GM19099 (cell line): Measurements from ENCODE around the gene GRM5.

Experiments
- POLR2A ChIP-seq: IDR thresholded peaks from 3 replicates; pipeline ENCODE4 v1.6.1; 2011; ENCODE audit warnings: low read depth; ENCODE audit not compliant: insufficient read length; ENCODE audit errors: extremely low read depth

Gene GRM5

DNA sequence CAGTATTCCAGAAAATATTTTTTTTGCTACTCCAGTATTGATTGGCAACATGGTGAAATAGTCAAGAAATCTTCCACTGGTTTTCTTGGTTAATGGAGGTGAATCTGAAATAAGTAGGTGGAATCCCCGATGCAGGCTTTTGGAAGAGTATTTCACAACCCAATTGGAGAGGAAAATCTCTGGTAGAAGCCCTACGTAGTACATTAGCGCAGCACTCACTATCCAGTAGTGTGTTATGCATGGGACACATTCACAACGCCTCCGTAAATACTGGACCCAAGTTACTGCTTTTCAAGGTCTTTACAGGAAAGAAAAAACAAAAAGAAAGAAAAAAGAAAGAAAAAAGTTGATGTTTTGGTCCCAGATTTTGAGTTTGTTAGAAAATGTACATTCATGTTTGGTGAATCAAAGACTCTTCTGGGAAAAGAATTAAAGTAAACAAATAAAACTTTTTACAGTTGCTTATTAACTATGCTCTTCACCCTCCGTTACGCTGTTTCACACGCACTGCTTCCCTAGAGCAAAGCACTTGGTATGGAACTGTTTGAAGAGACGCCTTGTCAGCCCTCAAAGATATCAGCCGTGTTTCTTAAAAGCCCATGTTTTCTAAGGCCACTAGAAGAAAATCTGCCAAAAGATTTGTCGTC is 557.9 kb downstream of the GRM5 start:
- TF ChIP-seq POLR2A: no peak

DNA sequence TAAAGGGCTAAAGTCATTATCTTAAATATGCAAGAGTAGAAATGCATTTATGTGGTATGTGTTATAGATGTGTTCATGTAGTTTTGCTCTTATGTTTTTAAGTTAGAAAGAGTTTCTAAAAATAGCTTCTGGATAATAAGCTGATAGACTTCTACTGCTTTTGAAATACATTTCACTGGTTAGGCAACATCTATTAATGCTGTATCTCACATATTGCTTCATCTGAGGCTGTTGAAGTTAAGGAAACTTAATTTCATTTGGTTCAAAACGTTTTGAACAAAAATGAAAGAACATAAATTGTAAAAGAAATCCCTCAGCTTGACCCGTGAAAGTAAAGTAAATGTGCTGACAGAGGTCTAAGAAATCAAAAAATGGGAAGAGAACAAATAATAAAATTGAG is 564.2 kb downstream of the GRM5 start:
- no peak for TF ChIP-seq POLR2A

DNA sequence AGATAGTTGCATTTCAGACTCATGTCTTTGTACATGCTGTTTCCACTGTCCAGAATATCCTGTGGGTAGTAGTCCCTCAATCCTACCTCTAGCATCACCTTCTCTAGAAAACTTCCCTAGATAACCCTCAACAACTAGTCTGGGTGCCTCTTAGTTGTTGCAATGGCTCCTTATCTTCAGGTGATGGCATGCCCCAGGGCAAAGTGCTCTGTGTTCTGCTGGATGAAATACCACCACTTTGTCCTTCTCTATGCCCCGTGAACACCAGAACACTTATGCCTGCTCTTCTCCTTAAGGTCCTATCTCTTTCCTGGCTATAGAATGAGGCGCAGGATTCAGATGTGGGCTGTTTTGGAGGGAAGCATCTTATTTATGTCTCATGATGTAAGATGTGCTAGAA is 569.9 kb downstream of the GRM5 start:
- no peak for TF ChIP-seq POLR2A

DNA sequence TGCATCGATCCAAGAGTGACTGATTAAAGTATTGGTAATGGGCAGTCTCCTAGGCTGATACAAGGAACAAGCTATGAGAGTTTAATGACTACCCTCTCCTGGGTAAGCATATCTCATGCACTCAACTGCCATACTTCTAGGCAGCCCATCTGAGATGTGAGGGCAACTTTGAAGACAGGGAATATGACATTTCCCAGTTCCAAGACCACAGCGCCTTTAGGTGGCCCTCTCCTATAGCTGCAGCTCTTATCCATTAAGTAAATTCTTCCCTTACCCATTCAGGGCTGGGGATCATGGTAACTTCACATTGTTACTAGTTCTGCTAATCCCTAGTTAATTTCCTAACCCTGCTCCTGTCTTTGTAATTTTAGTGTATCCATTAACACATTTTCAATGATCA is 570.9 kb downstream of the GRM5 start:
- TF ChIP-seq POLR2A: no peak

DNA sequence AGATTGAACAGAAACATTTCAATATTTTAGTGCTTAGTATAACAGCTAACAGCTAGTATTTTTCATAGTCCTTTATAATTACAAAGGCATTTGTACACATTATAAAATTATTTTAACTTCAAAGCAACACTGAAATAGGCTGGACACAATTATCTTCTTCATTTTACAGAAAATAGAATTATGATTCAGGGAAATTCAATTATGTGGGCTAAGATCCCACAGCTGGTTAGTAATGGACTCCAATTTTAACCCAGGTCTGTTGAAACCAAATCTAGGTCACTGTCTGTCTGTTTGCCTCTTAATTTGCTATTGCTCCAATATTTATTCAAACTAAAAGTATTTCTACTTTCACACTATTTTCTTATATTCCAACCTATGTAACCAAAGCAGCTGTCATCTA is 574.1 kb downstream of the GRM5 start:
- TF ChIP-seq POLR2A: no peak

DNA sequence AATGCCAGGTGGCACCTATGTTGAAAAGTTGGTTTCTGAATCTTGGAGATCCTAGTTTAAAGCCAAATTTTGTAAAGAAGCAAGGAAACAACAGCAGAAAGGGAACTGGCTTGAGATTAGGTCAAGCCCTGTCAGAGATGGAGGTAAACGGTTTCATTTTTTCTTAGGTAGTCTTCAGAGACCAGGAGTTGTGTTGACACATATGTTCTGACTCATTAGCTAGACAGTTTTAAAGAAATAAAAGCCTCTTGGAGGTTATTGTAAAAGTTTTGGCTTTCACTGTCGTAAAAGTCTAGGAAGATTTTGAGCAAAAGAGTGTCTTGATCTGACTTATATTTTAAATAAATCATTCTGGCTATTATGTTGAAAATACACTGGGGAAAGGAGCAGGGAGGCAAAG is 576.8 kb downstream of the GRM5 start:
- no peak for TF ChIP-seq POLR2A

DNA sequence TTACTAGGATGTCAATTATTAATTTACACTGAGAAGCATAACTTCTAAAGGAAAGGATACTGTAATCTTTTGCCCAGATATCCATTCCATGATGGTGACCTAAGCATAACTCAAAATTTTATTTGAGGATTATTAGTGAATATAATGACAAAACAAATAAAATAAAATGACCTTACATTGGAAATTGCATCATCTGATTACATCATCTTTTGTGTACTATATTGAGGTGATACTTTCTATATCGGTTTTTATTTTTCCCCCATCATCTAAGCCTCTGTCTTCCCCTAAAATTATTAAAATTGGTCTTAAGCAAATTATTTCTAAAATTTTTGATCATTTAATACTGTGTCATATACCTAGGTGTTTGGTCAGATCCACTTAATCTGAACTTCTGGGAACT is 578.1 kb downstream of the GRM5 start:
- TF ChIP-seq POLR2A: no peak

DNA sequence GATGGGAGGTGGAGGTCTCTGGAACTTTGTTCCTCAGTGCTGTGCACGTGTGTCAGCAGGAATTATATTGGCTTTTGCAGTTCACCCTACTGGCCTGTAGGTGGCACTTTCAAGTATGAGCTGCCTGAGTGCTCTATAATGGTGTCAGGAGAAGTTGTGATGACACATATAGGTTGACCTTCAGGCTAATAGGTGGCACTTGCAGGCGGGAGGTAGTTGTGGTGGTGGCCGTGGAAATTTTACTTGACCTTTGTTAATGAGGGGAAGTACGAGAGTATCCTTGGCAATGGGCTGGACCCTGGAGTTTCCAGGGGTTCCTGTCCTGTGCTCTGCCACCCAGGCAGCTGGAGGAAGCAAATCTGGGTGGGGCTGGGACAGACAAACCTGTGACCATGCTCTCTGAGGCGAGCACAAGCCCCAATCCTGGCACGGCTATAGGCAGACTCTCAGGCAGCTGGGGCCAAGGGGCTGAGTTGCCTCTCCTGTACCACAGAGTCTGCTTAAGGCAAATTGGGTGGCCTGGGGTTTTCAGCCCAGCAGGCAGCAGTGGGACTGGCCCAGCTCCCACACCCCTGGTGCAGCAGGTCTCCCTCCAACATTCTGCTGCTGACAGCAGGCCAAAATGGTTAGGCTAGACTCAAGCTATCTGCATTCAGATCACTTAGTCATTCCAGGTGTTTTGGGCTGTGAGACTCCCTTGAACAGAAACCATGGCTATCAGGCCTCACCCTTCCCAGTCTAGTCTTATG is 580.7 kb downstream of the GRM5 start:
- TF ChIP-seq POLR2A: no peak

DNA sequence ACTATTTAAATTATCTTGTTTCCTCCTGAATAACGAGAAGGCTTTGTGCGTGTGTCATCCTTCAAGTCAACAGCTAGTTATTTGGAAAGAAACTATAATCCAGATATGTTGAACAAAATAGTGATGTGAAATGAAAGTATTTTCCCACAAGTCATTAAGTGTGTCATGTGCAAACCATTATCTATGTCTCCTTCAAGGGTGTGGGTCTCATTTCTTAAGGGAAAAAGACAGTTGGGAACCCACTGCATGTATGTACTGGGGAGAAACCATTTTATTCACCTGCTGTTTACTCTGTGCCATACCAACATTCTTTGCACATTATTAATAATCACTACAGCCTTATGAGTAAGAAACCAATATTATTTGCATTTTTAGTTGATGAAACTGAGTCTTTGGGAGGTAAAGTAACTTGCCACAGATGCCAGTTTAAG is 582.9 kb downstream of the GRM5 start:
- TF ChIP-seq POLR2A: no peak

DNA sequence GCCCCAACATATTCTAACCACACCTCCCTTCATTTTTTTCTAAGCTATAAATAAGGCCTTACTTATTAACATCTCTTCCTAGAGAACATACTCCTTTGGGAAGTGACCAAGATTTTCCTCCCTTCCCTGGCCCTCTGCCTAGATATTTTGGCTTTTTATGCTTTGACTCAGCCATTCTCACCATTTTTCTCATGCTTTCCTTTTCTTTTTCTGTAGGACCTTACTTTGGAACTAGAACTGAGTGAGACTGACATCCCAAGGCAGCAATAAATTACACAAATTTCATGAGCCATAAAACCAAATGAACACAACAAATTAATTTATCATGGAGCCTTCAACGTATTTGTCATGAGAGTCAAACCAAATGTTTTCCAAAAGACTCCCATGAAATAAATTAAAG is 585.6 kb downstream of the GRM5 start:
- no peak for TF ChIP-seq POLR2A

DNA sequence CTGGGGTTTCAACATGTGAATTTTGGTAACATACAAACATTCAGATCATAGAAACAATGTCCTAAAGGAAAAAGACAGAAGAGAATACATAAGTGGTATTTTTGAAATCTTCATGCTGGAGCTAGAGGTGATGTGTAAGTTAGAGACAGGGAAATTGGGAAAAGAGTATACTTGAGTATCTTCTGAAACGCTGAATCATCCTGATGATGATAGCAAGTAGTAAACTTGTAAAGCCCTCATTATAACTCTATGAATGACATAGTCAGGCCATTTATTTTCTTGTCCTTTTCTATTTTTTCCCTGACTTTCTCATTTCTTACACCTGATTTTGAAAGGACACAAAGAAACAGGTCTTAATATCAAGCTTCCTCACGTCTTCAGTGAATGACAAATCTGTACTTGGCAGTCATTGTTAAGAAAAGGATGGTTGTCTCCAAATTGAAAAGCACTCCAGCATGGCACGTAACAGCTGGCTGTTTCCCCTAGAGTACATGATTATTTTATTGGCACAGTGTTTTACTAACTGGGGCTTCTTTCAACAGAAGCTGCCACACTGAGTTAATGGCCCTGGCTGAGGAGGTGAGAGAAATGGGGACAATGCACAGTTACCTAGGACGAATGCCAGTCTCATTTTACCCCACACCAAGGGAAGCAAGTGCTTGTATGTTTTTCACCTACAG is 587.5 kb downstream of the GRM5 start:
- no peak for TF ChIP-seq POLR2A

DNA sequence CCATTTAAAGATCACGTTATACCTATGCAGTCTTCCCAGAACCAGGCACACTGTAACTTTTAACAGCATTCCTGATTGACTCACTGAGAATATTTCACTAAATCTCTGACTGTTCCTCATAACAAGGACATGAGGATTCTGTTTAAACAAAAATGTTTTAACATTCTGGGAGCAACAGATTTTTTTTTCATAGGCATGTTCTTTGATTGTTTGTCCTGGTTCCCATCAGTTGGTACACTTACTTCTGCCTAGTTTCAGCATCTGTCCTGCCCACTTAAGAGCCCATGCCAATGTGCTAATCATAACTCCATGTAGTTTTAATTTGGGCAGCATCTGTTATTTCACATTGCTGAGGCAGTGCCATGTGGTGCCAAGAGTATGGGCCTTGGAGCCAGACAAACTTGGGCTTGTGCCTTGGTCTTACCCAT is 589.8 kb downstream of the GRM5 start:
- TF ChIP-seq POLR2A: no peak

DNA sequence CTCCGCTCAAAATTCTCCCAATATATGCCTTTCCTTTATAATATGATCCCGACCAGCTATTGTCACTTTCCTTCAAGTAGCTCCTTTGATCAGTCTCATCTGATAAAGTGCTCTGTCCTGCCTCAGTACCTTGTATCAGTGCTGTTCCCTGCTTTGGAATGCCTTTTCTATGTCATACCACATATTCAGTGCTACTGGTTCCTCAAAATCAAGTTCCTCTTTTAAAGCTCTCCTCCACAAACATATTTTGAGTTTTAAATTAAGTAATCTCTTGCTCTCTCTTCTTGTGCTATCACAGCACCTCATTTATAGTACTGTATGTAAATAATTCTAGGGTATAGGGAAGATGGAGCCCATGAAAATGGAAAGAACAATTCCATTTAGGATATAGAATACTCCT is 591.1 kb downstream of the GRM5 start:
- no peak for TF ChIP-seq POLR2A

DNA sequence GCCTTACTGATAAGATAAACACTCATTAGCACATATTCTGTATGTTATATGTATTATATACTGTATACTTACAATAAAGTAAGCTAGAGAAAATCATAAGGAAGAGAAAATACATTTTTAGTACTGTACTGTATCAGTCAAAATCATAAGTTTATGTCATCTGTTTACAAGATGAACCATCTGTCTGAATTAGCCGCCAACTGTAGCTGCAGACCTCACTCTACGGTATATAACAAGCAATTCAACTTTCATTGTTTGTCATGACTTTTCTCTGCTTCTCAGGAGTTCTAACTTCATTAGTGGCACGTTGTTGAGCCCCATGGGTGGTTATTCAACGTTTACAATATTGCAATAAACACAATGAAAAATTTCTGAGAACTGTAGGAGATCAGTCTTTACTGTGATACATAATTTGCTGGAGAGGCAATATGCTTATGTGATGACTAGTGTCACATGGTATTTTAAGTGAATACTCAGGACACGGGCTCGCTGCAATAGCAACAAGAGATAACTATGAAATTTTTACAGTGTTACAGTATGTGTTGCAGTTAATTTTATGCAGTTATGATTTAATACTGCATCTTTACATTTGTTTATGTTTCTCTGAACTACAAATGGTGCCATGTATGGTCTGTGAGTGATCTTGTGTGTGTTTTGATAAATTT is 596.1 kb downstream of the GRM5 start:
- no peak for TF ChIP-seq POLR2A

DNA sequence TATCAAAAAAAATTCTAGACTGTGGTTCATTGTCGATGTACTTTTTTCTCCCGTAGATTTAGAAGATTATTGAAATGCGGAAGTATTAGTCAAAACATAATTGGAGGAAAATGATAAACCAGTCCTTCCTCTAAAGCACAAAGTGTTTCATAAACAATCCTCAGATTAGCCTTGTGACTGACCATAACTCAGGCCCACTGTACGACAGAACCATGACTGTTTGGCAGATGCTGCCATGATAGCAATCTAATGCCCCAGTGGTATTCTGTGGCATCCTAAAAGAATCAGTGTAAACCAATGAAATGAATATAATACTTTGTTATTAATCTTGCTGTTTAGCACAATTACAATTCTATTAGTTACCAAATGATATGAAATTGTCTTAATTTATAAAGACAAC is 601.3 kb downstream of the GRM5 start:
- no peak for TF ChIP-seq POLR2A
